Stimulated activated effector memory CD8-positive, alpha-beta T cell treated with anti-CD3 and anti-CD28 coated beads, Interleukin-12 subunit alpha, Interleukin-12 subunit beta, amount 100 ng/mL, for 72 hours (primary cell): Measurements from ENCODE around the gene KIF26A.

Experiments
- ATAC-seq: fragments of 150-1000 bp; cut with Tn5 transposase; 2 replicates; pipeline ENCODE4 v1.10.0; 2021
- DNase-seq, 2 donors: peaks; one replicate each; pipeline ENCODE4 v3.0.0; 2021 to 2022; ENCODE audit warnings: low spot score in 2 of 2
- H3K27ac Mint-ChIP-seq: one replicate; pipeline ENCODE4 v1.8.0; 2022; ENCODE audit warnings: mild to moderate bottlenecking, mixed read lengths
- H3K36me3 Mint-ChIP-seq: one replicate; pipeline ENCODE4 v1.8.0; 2022; ENCODE audit warnings: mild to moderate bottlenecking, mixed read lengths
- H3K4me1 Mint-ChIP-seq: one replicate; pipeline ENCODE4 v1.8.0; 2022; ENCODE audit warnings: mixed read lengths
- H3K4me3 Mint-ChIP-seq: one replicate; pipeline ENCODE4 v1.8.0; 2022; ENCODE audit warnings: mild to moderate bottlenecking, mixed read lengths
- H3K9me3 Mint-ChIP-seq: one replicate; pipeline ENCODE4 v1.8.0; 2022; ENCODE audit warnings: mixed read lengths

KIF26A gene

DNA sequence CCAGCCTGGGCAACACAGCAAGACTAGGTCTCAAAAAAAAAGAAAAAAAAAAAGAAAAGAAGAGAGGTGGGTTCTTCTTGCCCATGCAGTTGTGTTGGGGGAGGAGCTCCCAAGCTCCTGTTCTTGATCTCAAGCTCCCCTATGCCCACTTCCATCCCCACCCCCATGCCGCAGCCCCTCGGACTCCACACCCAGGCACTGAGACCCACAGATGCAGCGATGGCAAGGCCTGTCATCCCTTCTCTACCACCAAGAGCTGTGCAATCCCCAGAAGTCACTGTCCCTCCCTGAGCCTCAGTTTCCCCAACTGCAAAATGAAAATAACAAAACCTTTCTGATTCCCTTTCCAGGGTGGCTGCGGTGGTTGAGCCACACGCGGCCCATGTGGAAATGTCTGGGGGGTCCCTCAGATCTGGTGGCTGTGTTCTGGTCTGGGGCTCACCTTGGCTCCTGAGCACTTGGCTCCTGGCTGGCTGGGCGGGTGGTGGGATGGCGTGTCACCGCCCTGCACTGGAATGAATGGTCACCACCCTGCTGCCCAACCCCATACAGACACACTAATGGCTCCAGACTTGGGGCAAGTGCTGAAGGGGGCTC lies 22.6 kb upstream of the KIF26A start:
- H3K4me3 Mint-ChIP-seq, result peak overlapping the region; percentile 46
- DNase-seq, result no peak
- peaks cover 8% of the 10 kb centered on the region for H3K4me1 Mint-ChIP-seq

DNA sequence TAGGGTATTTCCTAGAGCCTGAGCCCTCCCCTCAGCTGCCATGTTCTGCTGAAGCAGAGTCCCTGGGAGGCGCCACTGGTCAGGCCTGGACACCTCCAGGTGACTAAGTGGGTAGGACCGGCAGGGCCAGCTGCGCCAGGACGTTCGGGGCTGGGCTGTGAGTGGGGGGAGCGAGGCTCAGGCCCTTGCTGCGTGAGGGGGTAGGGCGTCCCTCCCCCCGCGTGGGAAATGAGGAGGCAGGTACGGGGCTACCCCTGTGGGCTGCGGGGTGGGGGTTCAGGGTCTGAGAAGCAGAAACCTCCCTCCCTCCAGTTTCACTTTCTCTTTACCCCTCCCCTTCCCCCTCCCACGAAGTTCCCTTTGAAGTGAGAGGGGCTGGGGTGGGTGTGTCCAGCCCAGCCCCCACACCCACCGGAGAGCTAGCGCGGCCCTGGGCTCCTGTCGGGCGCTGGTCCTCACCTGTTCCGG lies 22.1 kb upstream of the KIF26A start:
- H3K4me1 Mint-ChIP-seq, result peaks cover 8% of the 10 kb centered on the region
- no peak overlapping the region for H3K27ac Mint-ChIP-seq
- DNase-seq (no peak), ATAC-seq (no peak)
- peak overlapping the region; percentile 46 for H3K4me3 Mint-ChIP-seq
- H3K9me3 Mint-ChIP-seq, result no peaks in the 10 kb centered on the region
- H3K36me3 Mint-ChIP-seq, result no peaks in the 10 kb centered on the region

More for the DNA sequence above, 22.6 kb upstream of the KIF26A start:
- H3K36me3 Mint-ChIP-seq, result no peaks in the 10 kb centered on the region
- H3K27ac Mint-ChIP-seq, result no peak overlapping the region
- no peaks in the 10 kb centered on the region for H3K9me3 Mint-ChIP-seq
- ATAC-seq, result no peak

DNA sequence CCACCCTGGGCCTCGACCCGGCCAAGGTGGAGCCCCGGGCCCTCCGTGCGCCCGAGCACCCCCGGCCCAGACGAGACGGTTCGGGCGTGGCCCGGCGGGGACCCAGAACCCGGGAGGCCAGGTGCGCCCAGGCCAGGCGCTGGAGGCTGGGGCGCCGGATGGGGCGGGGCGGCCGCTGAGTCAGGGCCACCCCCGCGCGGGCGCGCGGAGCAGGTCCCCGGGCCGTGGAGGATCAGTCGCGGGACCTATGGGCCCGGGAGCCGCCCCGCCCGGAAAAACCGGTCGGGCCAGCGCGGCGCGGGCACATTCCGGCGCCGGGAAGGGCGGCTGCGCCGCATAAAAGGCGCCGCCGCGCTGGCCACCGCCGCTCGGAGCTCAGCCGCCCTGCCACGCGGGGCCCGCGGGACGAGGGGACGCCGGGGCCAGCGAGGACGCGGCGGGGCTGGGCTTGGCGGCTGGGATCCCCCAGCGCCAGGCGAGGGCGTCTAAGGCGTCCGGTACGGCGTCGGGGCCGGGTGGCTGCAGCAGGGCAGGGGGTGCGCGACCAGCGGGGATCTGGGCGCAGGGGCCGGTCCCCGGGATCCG lies 21.5 kb upstream of the KIF26A start:
- H3K4me3 Mint-ChIP-seq, result peak overlapping the region; percentile 46
- H3K9me3 Mint-ChIP-seq, result no peaks in the 10 kb centered on the region
- peaks cover 8% of the 10 kb centered on the region for H3K4me1 Mint-ChIP-seq
- no peaks in the 10 kb centered on the region for H3K36me3 Mint-ChIP-seq
- H3K27ac Mint-ChIP-seq, result no peak overlapping the region
- no peak for DNase-seq
- peak; percentile 42 for ATAC-seq

DNA sequence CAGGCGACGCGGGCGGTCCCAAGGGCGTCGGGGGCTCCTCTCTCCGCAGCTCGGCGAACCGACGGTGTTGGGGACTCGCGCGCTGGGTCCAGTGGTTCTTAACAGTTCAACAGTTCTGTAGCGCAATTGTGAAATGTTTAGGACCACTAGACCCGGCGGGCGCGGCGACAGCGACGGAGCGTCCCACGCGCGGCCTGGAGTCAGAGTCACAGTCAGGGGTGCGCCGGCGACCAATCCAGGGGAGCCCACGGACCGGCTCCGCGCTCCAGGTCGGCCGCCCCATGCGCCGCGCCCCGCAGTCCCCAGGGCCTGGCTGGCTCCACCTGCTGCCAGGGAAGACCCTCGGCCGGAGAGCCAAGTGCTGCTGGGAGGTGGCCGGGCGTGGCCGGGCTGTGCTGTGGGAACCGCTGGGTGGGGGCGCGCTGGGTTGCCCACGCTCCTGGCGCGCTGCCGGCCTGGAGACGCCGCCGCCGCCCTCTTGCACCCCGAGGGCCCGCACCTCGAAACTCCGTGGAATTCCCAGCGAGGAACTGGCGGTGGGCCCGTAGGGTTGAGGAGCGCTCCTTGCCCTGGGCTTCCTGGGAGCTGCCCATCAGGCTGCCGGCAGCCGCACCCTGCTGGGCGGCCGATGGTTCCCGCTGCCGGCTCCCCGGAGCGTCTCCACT lies 20.9 kb upstream of the KIF26A start:
- no peak for ATAC-seq
- no peaks in the 10 kb centered on the region for H3K36me3 Mint-ChIP-seq

DNA sequence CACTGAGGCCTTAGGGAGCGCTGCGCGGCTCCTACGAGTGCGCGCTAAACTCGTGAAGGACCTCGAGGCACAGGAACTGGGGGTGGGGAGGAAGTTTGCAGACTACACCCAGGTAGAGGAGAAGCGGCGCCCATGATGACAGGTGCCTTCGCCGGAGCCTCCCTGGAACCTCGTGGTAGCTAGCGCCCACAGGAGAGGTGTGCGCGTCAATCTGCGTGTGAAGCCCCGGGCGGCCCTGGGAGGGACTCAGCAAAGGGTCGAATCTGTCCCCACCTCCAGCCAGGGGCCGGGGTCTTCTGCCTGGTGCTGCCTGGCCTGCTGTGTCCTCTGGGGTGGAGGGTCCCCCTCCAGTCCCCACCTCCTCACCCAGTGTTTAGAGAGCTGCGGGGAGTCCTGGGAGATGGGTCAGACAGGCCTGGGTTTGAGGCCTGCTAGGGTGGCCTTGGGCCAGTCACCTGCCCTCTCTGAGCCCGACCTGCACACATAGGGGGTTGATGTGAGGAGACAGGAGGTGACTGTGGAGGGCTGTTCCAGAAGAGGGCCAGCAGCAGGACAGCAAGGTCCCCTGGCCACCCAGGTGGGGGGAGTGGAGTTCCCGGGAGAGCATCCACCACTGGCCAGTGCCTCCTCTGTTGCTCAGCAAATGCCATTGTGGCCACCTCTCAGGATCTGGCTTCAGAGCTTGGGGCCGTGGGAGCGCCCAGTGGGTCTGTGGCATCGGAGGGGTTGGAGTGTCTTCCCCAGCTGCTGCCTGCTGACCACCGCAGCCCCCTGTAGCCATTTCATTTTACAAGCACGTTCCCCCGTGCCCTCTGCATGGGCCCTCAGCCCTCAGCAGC lies 20.2 kb upstream of the KIF26A start:
- Mint-ChIP-seq H3K4me3 (no peak overlapping the region), H3K27ac (no peak overlapping the region), H3K36me3 (no peaks in the 10 kb centered on the region), H3K9me3 (no peaks in the 10 kb centered on the region), H3K4me1 (peaks cover 8% of the 10 kb centered on the region)
- DNase-seq (no peak), ATAC-seq (no peak)

More for the DNA sequence above, 20.9 kb upstream of the KIF26A start:
- DNase-seq, result no peak
- Mint-ChIP-seq H3K4me3 (no peak overlapping the region), H3K9me3 (no peaks in the 10 kb centered on the region), H3K4me1 (peaks cover 8% of the 10 kb centered on the region), H3K27ac (no peak overlapping the region)

DNA sequence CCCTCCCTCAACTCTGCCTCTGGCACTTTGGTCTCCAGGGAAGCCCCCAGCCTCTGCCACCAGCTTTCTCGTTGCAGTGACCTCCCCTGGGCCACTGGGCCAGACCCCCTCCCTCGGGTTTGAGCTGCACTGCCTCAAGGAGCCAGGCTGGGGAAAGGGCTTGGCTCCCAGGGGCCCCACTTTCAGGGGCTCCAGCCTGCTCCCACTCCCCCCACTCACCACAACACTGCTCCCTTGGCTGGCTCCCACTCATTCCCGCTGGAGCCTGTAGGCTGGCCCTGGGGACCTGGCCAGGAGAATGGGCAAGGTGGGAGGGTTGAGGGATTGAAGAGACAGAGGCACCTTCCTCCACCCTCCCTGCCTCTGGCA lies 19.3 kb upstream of the KIF26A start:
- peaks cover 5% of the 10 kb centered on the region for H3K9me3 Mint-ChIP-seq
- ATAC-seq (no peak), DNase-seq (no peak)
- peaks cover 8% of the 10 kb centered on the region for H3K4me1 Mint-ChIP-seq
- H3K36me3 Mint-ChIP-seq, result no peaks in the 10 kb centered on the region
- no peak overlapping the region for H3K27ac Mint-ChIP-seq
- H3K4me3 Mint-ChIP-seq, result no peak overlapping the region

DNA sequence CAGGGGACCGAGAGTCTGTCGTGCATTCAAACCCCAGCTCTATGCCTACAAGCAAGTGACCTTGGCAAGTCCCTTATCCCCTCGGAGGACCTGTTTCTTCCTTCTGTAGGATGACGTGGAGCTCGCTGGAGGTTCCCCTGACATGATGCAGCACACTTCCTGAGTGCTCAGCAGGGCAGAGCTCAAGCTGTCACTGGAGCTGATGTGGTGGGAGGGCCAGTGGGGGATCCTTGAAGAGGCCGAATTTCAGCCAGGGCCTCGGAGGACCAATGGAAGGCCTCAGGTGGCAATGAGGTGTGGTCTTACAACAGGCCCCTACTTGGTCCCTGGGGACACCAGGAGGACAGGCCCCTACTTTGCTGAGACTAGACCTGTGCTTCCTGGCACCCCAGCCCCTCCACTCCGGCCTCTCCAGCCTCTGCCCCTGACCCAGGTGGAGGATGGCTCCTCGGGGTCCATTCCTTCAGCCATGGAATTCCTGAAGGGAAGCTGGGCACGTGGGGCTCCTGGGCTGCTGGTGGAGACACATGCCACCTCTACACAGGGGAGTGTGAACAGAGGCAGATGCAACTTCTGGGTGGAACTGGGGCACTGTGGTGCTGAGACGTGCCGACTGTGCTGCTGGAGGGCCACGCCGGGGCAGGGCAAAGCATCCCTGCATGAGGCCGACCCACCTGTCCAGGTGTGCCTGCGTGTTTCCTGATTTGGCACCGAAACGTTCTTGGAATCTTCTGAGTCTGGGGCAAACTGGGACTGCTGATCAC lies 18.7 kb upstream of the KIF26A start:
- H3K4me3 Mint-ChIP-seq, result no peak overlapping the region

DNA sequence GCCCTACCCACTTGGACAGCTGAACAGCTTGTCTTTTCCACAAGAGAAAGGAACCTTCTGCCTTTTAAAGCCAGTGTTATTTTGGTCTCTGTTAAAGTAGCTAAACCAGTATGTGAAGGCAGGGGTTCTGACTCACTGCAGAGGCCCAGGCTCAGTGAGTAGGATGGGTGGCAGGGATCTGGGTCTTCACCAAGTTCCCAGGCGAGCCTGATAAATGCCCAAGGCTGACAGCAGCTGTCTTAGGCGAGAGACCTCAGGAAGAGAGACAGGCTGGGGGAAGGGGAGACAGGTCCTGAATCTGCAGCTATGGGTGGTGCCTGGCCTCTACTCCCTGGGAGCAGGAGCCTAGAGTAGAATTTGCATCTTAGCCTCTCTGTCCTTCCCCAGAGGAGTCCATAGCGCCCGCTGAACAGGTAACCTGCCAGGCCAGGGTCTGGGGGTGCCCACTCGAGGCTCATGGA lies 18.1 kb upstream of the KIF26A start:
- Mint-ChIP-seq H3K27ac (no peak overlapping the region), H3K4me1 (peaks cover 8% of the 10 kb centered on the region), H3K4me3 (no peak overlapping the region), H3K9me3 (peaks cover 12% of the 10 kb centered on the region), H3K36me3 (no peaks in the 10 kb centered on the region)
- no peak for ATAC-seq
- DNase-seq, result no peak

More for the DNA sequence above, 18.7 kb upstream of the KIF26A start:
- Mint-ChIP-seq H3K4me1 (peaks cover 8% of the 10 kb centered on the region), H3K9me3 (peaks cover 8% of the 10 kb centered on the region), H3K36me3 (no peaks in the 10 kb centered on the region), H3K27ac (no peak overlapping the region)
- ATAC-seq, result peak; percentile 11
- no peak for DNase-seq

DNA sequence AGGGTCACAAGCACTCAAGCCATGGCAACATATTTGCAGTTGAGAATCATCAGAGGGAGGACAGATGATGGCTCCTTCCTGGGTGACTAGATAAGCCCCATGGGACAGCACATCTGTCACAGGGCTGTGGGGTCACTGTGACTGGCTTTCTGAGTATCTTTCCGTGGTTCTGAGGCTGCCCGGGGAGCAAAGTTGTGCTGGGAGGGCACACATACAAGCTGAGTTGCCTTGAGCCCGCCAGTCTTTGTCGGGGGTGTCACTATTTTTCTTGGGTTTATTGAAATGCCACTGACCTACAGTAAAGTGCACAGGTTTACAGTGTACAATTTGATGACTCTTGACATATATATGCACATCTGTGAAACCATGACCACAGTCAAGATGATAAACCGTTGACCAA lies 17.2 kb upstream of the KIF26A start:
- peaks cover 2% of the 10 kb centered on the region for H3K4me1 Mint-ChIP-seq
- ATAC-seq (no peak), DNase-seq (no peak)
- H3K36me3 Mint-ChIP-seq, result no peaks in the 10 kb centered on the region
- no peak overlapping the region for H3K27ac Mint-ChIP-seq
- no peak overlapping the region for H3K4me3 Mint-ChIP-seq
- H3K9me3 Mint-ChIP-seq, result peaks cover 12% of the 10 kb centered on the region

DNA sequence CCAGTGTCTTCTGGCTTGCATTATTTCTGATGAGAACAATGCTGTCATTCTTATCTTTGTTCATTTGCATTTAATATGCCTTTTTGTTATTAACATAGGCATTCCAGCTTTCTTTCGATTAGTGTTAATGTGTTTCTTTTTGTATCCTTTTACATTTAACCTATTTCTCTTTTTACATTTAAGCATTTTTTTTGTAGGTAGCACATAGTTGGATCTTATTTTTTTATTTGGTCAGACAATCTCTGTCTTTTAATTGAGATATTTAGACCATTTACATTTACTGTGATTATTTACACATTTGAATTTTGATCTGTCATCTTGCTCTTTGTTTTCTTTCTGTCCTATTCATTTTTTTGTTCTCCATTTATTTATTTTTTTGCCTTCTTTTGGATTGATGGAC lies 14.5 kb upstream of the KIF26A start:
- Mint-ChIP-seq H3K4me3 (no peak overlapping the region), H3K4me1 (no peaks in the 10 kb centered on the region), H3K27ac (no peak overlapping the region), H3K9me3 (peaks cover 12% of the 10 kb centered on the region), H3K36me3 (no peaks in the 10 kb centered on the region)
- ATAC-seq (no peak), DNase-seq (no peak)

DNA sequence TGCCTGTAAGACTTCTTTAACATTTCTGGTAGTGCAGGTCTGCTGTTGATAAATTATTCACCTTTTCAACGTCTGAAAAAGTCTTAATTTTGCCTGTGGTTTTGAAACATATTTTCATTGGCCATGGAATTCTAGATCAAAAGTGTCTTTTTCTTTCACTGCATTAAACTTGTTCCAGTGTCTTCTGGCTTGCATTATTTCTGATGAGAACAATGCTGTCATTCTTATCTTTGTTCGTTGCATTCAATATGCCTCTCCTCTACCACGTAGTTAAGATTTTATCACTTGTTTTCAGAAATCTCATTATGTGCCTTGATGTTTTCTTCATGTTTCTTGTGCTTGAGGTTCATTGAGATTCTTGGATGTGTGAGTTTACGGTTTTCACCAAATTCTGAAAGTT lies 13.4 kb upstream of the KIF26A start:
- no peaks in the 10 kb centered on the region for H3K36me3 Mint-ChIP-seq
- H3K4me1 Mint-ChIP-seq, result no peaks in the 10 kb centered on the region
- H3K27ac Mint-ChIP-seq, result no peak overlapping the region

DNA sequence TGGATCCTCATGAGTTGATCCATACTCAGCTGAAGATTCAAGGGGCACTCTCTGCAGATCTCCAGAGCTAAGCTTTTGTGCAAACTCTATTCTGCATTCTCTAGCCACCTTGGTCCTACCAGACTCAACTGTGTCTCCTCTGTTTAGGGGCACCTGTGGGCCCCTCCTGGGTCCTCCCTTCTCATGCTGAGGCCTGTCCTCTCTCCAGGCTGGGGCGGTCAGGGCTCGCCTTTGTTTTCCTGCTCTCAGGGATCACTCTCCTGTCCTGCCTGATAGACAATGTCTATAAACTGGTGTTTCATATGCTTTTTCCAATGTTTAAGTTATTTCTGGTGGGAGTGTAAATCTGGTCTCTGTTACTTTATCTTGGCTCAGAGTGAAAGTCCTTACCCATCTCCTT lies 11.6 kb upstream of the KIF26A start:
- DNase-seq, result no peak
- H3K4me3 Mint-ChIP-seq, result no peak overlapping the region
- H3K9me3 Mint-ChIP-seq, result peaks cover 23% of the 10 kb centered on the region
- H3K36me3 Mint-ChIP-seq, result no peaks in the 10 kb centered on the region
- no peaks in the 10 kb centered on the region for H3K4me1 Mint-ChIP-seq
- H3K27ac Mint-ChIP-seq, result no peak overlapping the region
- ATAC-seq, result no peak

More for the DNA sequence above, 13.4 kb upstream of the KIF26A start:
- ATAC-seq, result no peak
- no peak for DNase-seq
- Mint-ChIP-seq H3K4me3 (no peak overlapping the region), H3K9me3 (peaks cover 20% of the 10 kb centered on the region)

DNA sequence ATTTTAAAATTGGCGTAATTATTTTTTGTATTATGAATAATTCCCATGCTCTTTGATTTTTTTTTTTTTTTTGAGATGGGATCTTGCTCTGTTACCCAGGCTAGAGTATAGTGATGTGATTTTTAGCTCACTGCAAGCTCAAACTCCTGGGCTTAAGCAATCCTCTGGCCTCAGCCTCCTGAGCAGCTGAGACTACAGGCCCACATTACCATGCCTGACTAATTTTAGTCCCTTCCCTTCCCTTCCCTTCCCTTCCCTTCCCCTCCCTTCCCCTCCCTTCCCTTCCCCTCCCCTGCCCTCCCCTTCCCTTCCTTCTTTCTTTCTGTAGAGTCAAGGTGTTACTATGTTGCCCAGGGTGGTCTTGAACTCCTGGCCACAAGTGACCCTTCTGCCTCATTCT lies 9.4 kb upstream of the KIF26A start:
- Mint-ChIP-seq H3K27ac (no peak overlapping the region), H3K36me3 (no peaks in the 10 kb centered on the region), H3K4me1 (no peaks in the 10 kb centered on the region), H3K9me3 (peaks cover 19% of the 10 kb centered on the region), H3K4me3 (no peak overlapping the region)
- ATAC-seq, result no peak
- no peak for DNase-seq

DNA sequence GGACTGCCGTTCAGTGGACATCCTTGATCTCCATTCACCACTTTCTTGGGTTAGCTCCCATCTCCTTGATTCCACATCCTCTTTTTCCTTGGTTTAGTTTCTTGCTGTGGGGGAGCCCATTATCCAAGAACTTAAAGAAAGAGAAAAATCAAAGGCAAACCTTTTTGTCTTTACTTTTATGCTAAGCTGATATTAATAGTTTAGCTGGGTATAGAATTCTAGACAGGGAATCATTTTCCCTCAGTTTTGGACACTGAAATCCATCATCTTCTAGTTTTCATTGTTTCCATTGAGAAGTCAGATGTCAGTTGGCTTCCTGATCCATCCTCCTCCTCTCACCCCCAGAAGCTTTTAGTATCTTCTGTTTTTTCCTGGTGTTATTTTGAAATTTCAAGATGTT lies 8.8 kb upstream of the KIF26A start:
- ATAC-seq, result no peak
- Mint-ChIP-seq H3K9me3 (peaks cover 15% of the 10 kb centered on the region), H3K4me1 (no peaks in the 10 kb centered on the region), H3K27ac (no peak overlapping the region), H3K36me3 (no peaks in the 10 kb centered on the region), H3K4me3 (no peak overlapping the region)
- no peak for DNase-seq
